CD4-positive, alpha-beta T cell treated with Interleukin-10 for 1 hour (primary cell): Measurements from ENCODE around the gene NPAS1.

Experiments used
- DNase-seq: peaks from one replicate; pipeline ENCODE4 v3.0.0-alpha.2; 2020

NPAS1 gene

GRCh38 chr19:47089767-47090350 lies 70.2 kb downstream of the NPAS1 start:
- no peak for DNase-seq

- DNase-seq, result no peak
These were observed 73.6 kb downstream of the NPAS1 start for GRCh38 chr19:47093254-47093653.

GRCh38 chr19:47093841-47094240 lies 74.2 kb downstream of the NPAS1 start:
- DNase-seq, result peak; percentile 6

- DNase-seq, result peak; percentile 68
These were observed 75.2 kb downstream of the NPAS1 start for GRCh38 chr19:47094557-47095475.
